Parathyroid adenoma (tissue), 2 donors: ENCODE data around the gene ZNF638.
A peak's percentile ranks its signal among the peaks of the same experiment; 100 is the strongest.

ENCODE experiments used
- H2AFZ ChIP-seq: fragments of 300-600 bp; sonication (generic); one replicate; pipeline ENCODE4 v1.7.0; 2017; ENCODE audit warnings: antibody characterized with exemption, mild to moderate bottlenecking
- H3K27ac ChIP-seq: fragments of 300-600 bp; sonication (generic); one replicate; pipeline ENCODE4 v1.7.0; 2017
- H3K27me3 ChIP-seq: fragments of 300-600 bp; sonication (generic); one replicate; pipeline ENCODE4 v1.7.0; 2017; ENCODE audit warnings: low read length; ENCODE audit not compliant: control insufficient read depth, insufficient read depth
- H3K36me3 ChIP-seq: fragments of 300-600 bp; sonication (generic); one replicate; pipeline ENCODE4 v1.7.0; 2017; ENCODE audit warnings: low read length; ENCODE audit not compliant: control insufficient read depth, insufficient read depth
- H3K4me1 ChIP-seq: fragments of 300-600 bp; sonication (generic); one replicate; pipeline ENCODE4 v1.7.0; 2017; ENCODE audit warnings: control low read depth
- H3K4me2 ChIP-seq: fragments of 300-600 bp; sonication (generic); one replicate; pipeline ENCODE4 v1.7.0; 2017; ENCODE audit warnings: low read length
- H3K4me3 ChIP-seq: fragments of 300-600 bp; sonication (generic); one replicate; pipeline ENCODE4 v1.7.0; 2017; ENCODE audit warnings: low read depth, low read length
- H3K79me2 ChIP-seq: fragments of 300-600 bp; sonication (generic); one replicate; pipeline ENCODE4 v1.7.0; 2017; ENCODE audit warnings: control low read depth
- H3K9ac ChIP-seq: fragments of 300-600 bp; sonication (generic); one replicate; pipeline ENCODE4 v1.7.0; 2017; ENCODE audit warnings: mild to moderate bottlenecking
- H3K9me3 ChIP-seq: fragments of 300-600 bp; sonication (generic); one replicate; pipeline ENCODE4 v1.7.0; 2017; ENCODE audit warnings: low read length; ENCODE audit not compliant: control insufficient read depth
- TF ChIP-seq, protein P1 (sequence below): fragments of 300-600 bp; sonication (generic); IDR thresholded peaks from one replicate; pipeline ENCODE4 v1.7.0; 2017; ENCODE audit warnings: antibody characterized with exemption, mild to moderate bottlenecking
- donor health status: primary hyperparathyroidism.

Gene ZNF638

DNA sequence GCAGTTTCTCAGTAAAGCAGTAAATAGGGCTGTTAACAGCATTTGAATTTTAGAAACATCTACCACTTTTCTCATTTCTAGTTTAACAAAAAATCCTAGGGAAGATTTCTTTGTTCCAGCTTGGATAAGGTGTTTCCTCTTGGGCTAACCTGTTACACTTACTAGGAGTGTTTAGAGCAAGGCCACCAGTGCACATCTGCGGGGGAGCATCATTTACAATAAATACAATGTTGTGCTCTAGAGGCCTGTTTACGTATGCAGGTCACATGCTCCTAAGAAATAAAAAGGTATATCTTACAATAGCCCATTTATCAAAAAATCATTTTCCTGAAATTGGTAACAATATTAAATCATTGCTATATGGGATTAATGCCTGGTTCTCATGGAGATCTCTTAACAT, 8.1 kb downstream of the ZNF638 start:
- no peaks in the 10 kb centered on the region for H3K9me3 ChIP-seq
- no peak overlapping the region for H3K4me3 ChIP-seq
- H3K9ac ChIP-seq = no peak overlapping the region
- no peaks in the 10 kb centered on the region for H3K4me1 ChIP-seq
- H3K27ac ChIP-seq = no peak overlapping the region
- H3K4me2 ChIP-seq = no peak overlapping the region
- peaks cover 41% of the 10 kb centered on the region for H3K79me2 ChIP-seq
- no peaks in the 10 kb centered on the region for H3K27me3 ChIP-seq
- no peak overlapping the region for H2AFZ ChIP-seq
- TF ChIP-seq, protein P1, sequence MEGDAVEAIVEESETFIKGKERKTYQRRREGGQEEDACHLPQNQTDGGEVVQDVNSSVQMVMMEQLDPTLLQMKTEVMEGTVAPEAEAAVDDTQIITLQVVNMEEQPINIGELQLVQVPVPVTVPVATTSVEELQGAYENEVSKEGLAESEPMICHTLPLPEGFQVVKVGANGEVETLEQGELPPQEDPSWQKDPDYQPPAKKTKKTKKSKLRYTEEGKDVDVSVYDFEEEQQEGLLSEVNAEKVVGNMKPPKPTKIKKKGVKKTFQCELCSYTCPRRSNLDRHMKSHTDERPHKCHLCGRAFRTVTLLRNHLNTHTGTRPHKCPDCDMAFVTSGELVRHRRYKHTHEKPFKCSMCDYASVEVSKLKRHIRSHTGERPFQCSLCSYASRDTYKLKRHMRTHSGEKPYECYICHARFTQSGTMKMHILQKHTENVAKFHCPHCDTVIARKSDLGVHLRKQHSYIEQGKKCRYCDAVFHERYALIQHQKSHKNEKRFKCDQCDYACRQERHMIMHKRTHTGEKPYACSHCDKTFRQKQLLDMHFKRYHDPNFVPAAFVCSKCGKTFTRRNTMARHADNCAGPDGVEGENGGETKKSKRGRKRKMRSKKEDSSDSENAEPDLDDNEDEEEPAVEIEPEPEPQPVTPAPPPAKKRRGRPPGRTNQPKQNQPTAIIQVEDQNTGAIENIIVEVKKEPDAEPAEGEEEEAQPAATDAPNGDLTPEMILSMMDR = no peak
- H3K36me3 ChIP-seq = no peaks in the 10 kb centered on the region

DNA sequence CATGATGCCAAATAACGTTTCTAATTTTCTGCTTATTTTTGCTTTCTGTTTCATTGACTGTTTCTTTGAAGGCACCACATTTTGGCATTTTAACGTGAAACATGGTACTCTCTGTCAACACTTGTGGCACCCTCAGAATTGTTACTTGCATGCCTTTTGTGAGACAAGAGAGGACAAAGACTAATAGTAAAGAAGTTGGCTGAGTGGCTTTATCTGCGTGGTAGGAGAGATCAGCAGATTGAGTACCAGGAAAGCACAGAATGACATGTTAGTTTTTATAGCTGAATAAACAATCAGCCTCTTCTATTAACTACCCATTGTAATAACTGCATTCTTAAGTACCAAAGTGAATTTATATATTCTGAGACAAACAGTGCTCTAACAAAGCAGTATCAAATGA, 8.6 kb downstream of the ZNF638 start:
- Histone ChIP-seq H3K4me1 (no peaks in the 10 kb centered on the region), H3K4me3 (no peak overlapping the region)

DNA sequence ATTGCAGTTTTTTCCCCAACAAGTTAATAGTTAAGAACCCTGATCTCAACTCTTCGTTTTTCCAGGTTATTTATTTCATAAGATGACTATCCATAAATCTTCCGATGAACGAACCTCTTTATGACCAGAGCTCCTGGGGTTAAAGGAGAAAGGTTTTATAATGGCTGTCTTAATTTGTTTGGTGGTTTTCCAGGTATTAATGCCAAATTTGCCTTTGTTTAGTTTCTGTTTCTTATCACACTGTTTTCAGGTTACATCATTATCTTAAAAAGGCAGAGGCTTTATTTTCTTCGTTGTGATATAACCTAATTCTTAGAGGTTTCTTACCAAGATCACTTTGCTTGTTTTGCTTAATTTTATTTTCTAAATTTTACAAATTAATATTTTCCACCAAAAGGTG, 10.1 kb downstream of the ZNF638 start:
- Histone ChIP-seq H3K27me3 (no peaks in the 10 kb centered on the region), H3K4me2 (peak overlapping the region; percentile 20), H2AFZ (no peak overlapping the region), H3K4me3 (no peak overlapping the region), H3K9me3 (no peaks in the 10 kb centered on the region), H3K4me1 (peaks cover 2% of the 10 kb centered on the region), H3K9ac (no peak overlapping the region), H3K36me3 (no peaks in the 10 kb centered on the region), H3K79me2 (peaks cover 32% of the 10 kb centered on the region), H3K27ac (no peak overlapping the region)
- TF ChIP-seq, protein P1 = no peak

More for the DNA sequence above, 8.6 kb downstream of the ZNF638 start:
- Histone ChIP-seq H3K9me3 (no peaks in the 10 kb centered on the region), H3K4me2 (no peak overlapping the region), H3K9ac (no peak overlapping the region), H3K27me3 (no peaks in the 10 kb centered on the region), H3K27ac (no peak overlapping the region), H2AFZ (no peak overlapping the region), H3K36me3 (no peaks in the 10 kb centered on the region), H3K79me2 (peaks cover 36% of the 10 kb centered on the region)
- TF ChIP-seq, protein P1 = no peak

DNA sequence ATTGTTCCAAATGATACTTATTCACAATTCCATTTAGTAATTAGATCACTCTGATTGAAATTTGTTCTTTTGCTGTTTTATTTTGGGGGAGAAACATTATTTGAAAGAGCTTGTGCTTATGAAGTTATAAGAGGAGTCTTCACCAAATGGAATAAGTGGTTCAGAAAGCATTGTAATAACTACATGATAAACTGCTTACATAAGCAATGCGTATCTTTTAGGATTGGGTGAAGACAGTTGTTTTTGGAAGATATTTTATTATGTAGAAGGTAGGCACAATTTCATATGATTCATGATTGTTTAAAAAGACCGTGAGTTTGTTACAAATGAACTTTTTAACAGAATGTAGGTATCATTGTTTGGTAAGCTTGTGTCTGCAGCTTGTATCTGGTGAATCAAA, 14.5 kb downstream of the ZNF638 start:
- peaks cover 34% of the 10 kb centered on the region for H3K79me2 ChIP-seq
- H3K9ac ChIP-seq = no peak overlapping the region
- TF ChIP-seq, protein P1 = no peak
- no peak overlapping the region for H2AFZ ChIP-seq
- H3K4me2 ChIP-seq = no peak overlapping the region
- peaks cover 8% of the 10 kb centered on the region for H3K4me1 ChIP-seq
- no peak overlapping the region for H3K4me3 ChIP-seq
- no peaks in the 10 kb centered on the region for H3K9me3 ChIP-seq
- H3K27me3 ChIP-seq = no peaks in the 10 kb centered on the region
- no peak overlapping the region for H3K27ac ChIP-seq
- H3K36me3 ChIP-seq = no peaks in the 10 kb centered on the region

GRCh38 chr2:71347517-71347916, 15.9 kb downstream of the ZNF638 start:
- no peak overlapping the region for H3K27ac ChIP-seq
- peaks cover 8% of the 10 kb centered on the region for H3K4me1 ChIP-seq
- H3K4me3 ChIP-seq = no peak overlapping the region
- no peak overlapping the region for H3K4me2 ChIP-seq
- H3K9me3 ChIP-seq = no peaks in the 10 kb centered on the region
- H3K79me2 ChIP-seq = peaks cover 30% of the 10 kb centered on the region
- no peak overlapping the region for H2AFZ ChIP-seq
- no peaks in the 10 kb centered on the region for H3K27me3 ChIP-seq
- TF ChIP-seq, protein P1 = no peak
- H3K9ac ChIP-seq = no peak overlapping the region
- no peaks in the 10 kb centered on the region for H3K36me3 ChIP-seq
